Esophagus squamous epithelium (tissue), 4 donors: ENCODE measurements around the gene FAM78B.

Experiments
- CTCF ChIP-seq, 6 experiments: fragments of 450-650 bp in 4 of 6; fragments of 200-600 bp in 2 of 6; sonication (generic) in 2 of 6; IDR thresholded peaks; one replicate each; pipeline ENCODE4 v1.5.1; 2016 to 2019; ENCODE audit warnings: antibody characterized with exemption in 6 of 6, mild to moderate bottlenecking in 4 of 6, moderate library complexity in 4 of 6
- POLR2A ChIP-seq, 4 donors: fragments of 450-650 bp; IDR thresholded peaks; one replicate each; pipeline ENCODE4 v1.6.1; 2017; ENCODE audit warnings: antibody characterized with exemption in 4 of 4, mild to moderate bottlenecking in 4 of 4, moderate library complexity in 3 of 4

GRCh38 chr1:166139735-166140134 lies 27.1 kb downstream of the FAM78B start:
- TF ChIP-seq CTCF (IDR thresholded peaks at IDR 0.05), result no peak
- no peak for TF ChIP-seq POLR2A (IDR thresholded peaks at IDR 0.05)
